Nephron (organoid): Measurements from ENCODE around the gene JARID2.

Experiments
- H3K27ac Mint-ChIP-seq, 3 experiments: 2 replicates each; pipeline ENCODE4 v1.8.0; 2020; ENCODE audit warnings: mixed read lengths in 3 of 3, mild to moderate bottlenecking in 2 of 3, moderate library complexity in 1 of 3
- H3K27me3 Mint-ChIP-seq: 2 replicates; pipeline ENCODE4 v1.8.0; 2021; ENCODE audit warnings: low read depth, mild to moderate bottlenecking, moderate library complexity, mixed read lengths
- H3K36me3 Mint-ChIP-seq: 2 replicates; pipeline ENCODE4 v1.8.0; 2020; ENCODE audit warnings: low read depth, mixed read lengths
- H3K4me1 Mint-ChIP-seq: 2 replicates; pipeline ENCODE4 v1.8.0; 2020; ENCODE audit warnings: mixed read lengths
- H3K4me3 Mint-ChIP-seq, 3 experiments: 2 replicates each; pipeline ENCODE4 v1.8.0; 2020; ENCODE audit warnings: mild to moderate bottlenecking in 3 of 3, mixed read lengths in 3 of 3, moderate library complexity in 2 of 3
- H3K9me3 Mint-ChIP-seq: 2 replicates; pipeline ENCODE4 v1.8.0; 2020; ENCODE audit warnings: mixed read lengths
- CTCF ChIP-seq, 3 experiments: fragments of 200-600 bp; sonication (generic); IDR thresholded peaks; one replicate each; pipeline ENCODE4 v1.5.0; 2021; ENCODE audit warnings: antibody characterized with exemption in 3 of 3; ENCODE audit not compliant: unreplicated experiment in 3 of 3

The JARID2 gene

GRCh38 chr6:15297895-15298590 is 52.2 kb downstream of the JARID2 start:
- Mint-ChIP-seq H3K27ac (no peak overlapping the region), H3K4me1 (peaks cover 49% of the 10 kb centered on the region), H3K4me3 (no peak overlapping the region), H3K9me3 (no peaks in the 10 kb centered on the region), H3K36me3 (no peaks in the 10 kb centered on the region), H3K27me3 (no peaks in the 10 kb centered on the region)
- TF ChIP-seq CTCF (IDR thresholded peaks at IDR 0.05; ENCODE audit: unreplicated experiment in 3 of 3), result no peak

GRCh38 chr6:15299430-15300131 is 53.7 kb downstream of the JARID2 start:
- H3K36me3 Mint-ChIP-seq, result no peaks in the 10 kb centered on the region
- no peak overlapping the region for H3K4me3 Mint-ChIP-seq
- no peak for TF ChIP-seq CTCF (IDR thresholded peaks at IDR 0.05; ENCODE audit: unreplicated experiment in 3 of 3)
- no peaks in the 10 kb centered on the region for H3K27me3 Mint-ChIP-seq
- peak overlapping the region in 2 of 3 experiments; percentile 0 to 14 for H3K27ac Mint-ChIP-seq
- H3K9me3 Mint-ChIP-seq, result no peaks in the 10 kb centered on the region
- peaks cover 49% of the 10 kb centered on the region for H3K4me1 Mint-ChIP-seq

- H3K36me3 Mint-ChIP-seq, result no peaks in the 10 kb centered on the region
- TF ChIP-seq CTCF (IDR thresholded peaks at IDR 0.05; ENCODE audit: unreplicated experiment in 3 of 3), result no peak
- no peak overlapping the region for H3K4me3 Mint-ChIP-seq
Measured at GRCh38 chr6:15301179-15302006, 55.5 kb downstream of the JARID2 start.

GRCh38 chr6:15303162-15303919 is 57.5 kb downstream of the JARID2 start:
- H3K9me3 Mint-ChIP-seq, result no peaks in the 10 kb centered on the region
- peaks cover 64% of the 10 kb centered on the region for H3K4me1 Mint-ChIP-seq
- H3K27ac Mint-ChIP-seq, result no peak overlapping the region
- no peak overlapping the region for H3K4me3 Mint-ChIP-seq
- no peaks in the 10 kb centered on the region for H3K36me3 Mint-ChIP-seq
- no peaks in the 10 kb centered on the region for H3K27me3 Mint-ChIP-seq
- no peak for TF ChIP-seq CTCF (IDR thresholded peaks at IDR 0.05; ENCODE audit: unreplicated experiment in 3 of 3)

More at GRCh38 chr6:15301179-15302006, 55.5 kb downstream of the JARID2 start:
- H3K9me3 Mint-ChIP-seq, result no peaks in the 10 kb centered on the region
- peak overlapping the region in 1 of 3 experiments; percentile 25 for H3K27ac Mint-ChIP-seq
- no peaks in the 10 kb centered on the region for H3K27me3 Mint-ChIP-seq
- peaks cover 58% of the 10 kb centered on the region for H3K4me1 Mint-ChIP-seq

GRCh38 chr6:15303920-15304291 is 58.0 kb downstream of the JARID2 start:
- Mint-ChIP-seq H3K9me3 (no peaks in the 10 kb centered on the region), H3K27ac (no peak overlapping the region), H3K4me3 (no peak overlapping the region), H3K27me3 (no peaks in the 10 kb centered on the region), H3K36me3 (no peaks in the 10 kb centered on the region), H3K4me1 (peaks cover 67% of the 10 kb centered on the region)
- TF ChIP-seq CTCF (IDR thresholded peaks at IDR 0.05; ENCODE audit: unreplicated experiment in 3 of 3), result no peak
